ENCODE measurements around the gene LTBP3. TPM values are rescaled to one million over a fixed set of nuclear protein-coding genes. Genes with fewer than 3 reads are reported as not detected.

LTBP3 gene
- total and polyA plus RNA-seq, 2 of the 13 experiments (the other 11 are each of a cell fraction or from before 2014, with no cell fraction given) = 12.2 to 68.1 TPM

GRCh38 chr11:65497141-65498041 is 60.8 kb downstream of the LTBP3 start (continued):
- TF ChIP-seq, protein P1, sequence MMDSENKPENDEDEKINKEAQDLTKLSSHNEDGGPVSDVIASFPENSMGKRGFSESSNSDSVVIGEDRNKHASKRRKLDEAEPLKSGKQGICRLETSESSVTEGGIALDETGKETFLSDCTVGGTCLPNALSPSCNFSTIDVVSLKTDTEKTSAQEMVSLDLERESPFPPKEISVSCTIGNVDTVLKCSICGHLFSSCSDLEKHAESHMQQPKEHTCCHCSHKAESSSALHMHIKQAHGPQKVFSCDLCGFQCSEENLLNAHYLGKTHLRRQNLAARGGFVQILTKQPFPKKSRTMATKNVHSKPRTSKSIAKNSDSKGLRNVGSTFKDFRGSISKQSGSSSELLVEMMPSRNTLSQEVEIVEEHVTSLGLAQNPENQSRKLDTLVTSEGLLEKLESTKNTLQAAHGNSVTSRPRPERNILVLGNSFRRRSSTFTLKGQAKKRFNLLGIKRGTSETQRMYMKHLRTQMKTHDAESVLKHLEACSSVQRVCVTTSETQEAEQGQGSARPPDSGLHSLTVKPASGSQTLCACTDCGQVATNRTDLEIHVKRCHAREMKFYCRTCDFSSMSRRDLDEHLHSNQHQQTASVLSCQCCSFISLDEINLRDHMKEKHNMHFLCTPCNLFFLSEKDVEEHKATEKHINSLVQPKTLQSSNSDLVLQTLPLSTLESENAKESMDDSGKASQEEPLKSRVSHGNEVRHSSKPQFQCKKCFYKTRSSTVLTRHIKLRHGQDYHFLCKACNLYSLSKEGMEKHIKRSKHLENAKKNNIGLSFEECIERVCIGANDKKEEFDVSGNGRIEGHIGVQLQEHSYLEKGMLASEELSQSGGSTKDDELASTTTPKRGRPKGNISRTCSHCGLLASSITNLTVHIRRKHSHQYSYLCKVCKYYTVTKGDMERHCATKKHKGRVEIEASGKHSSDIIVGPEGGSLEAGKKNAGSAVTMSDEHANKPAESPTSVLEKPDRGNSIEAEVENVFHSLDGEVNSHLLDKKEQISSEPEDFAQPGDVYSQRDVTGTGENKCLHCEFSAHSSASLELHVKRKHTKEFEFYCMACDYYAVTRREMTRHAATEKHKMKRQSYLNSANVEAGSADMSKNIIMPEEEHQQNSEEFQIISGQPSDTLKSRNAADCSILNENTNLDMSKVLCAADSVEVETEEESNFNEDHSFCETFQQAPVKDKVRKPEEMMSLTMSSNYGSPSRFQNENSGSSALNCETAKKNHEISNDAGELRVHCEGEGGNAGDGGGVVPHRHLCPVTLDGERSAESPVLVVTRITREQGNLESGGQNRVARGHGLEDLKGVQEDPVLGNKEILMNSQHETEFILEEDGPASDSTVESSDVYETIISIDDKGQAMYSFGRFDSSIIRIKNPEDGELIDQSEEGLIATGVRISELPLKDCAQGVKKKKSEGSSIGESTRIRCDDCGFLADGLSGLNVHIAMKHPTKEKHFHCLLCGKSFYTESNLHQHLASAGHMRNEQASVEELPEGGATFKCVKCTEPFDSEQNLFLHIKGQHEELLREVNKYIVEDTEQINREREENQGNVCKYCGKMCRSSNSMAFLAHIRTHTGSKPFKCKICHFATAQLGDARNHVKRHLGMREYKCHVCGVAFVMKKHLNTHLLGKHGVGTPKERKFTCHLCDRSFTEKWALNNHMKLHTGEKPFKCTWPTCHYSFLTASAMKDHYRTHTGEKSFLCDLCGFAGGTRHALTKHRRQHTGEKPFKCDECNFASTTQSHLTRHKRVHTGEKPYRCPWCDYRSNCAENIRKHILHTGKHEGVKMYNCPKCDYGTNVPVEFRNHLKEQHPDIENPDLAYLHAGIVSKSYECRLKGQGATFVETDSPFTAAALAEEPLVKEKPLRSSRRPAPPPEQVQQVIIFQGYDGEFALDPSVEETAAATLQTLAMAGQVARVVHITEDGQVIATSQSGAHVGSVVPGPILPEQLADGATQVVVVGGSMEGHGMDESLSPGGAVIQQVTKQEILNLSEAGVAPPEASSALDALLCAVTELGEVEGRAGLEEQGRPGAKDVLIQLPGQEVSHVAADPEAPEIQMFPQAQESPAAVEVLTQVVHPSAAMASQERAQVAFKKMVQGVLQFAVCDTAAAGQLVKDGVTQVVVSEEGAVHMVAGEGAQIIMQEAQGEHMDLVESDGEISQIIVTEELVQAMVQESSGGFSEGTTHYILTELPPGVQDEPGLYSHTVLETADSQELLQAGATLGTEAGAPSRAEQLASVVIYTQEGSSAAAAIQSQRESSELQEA (CRISPR knock-in tag; IDR thresholded peaks at IDR 0.05; ENCODE audit: not compliant biosample characterization) = peak; percentile 69
- TF ChIP-seq ZNF382 (CRISPR knock-in tag; IDR thresholded peaks at IDR 0.05; ENCODE audit: borderline replicate concordance) = no peak
- no peak; the same call in 1 of the 2 replicates for TF ChIP-seq GATAD2A (CRISPR knock-in tag; IDR thresholded peaks at IDR 0.05)
- TF ChIP-seq REL (CRISPR knock-in tag; conservative IDR thresholded peaks at IDR 0.05) = no peak
- TF ChIP-seq NFE2L2 (IDR thresholded peaks at IDR 0.05; ENCODE audit: low read length) = no peak
- no peak for TF ChIP-seq CBX2 (IDR thresholded peaks at IDR 0.05; ENCODE audit: low read depth, low read length)
- no peak for TF ChIP-seq CBX2 (CRISPR knock-in tag; IDR thresholded peaks at IDR 0.05; ENCODE audit: low read depth)
- peak; percentile 95 for TF ChIP-seq ZNF431 (CRISPR knock-in tag; IDR thresholded peaks at IDR 0.05; ENCODE audit: borderline replicate concordance, low read depth)
- no peak for TF ChIP-seq GLI4 (CRISPR knock-in tag; IDR thresholded peaks at IDR 0.05; ENCODE audit: borderline replicate concordance)
- peak; percentile 96; the same call in 1 of the 2 replicates for TF ChIP-seq MAZ (IDR thresholded peaks at IDR 0.05; ENCODE audit: borderline replicate concordance, low read depth, low read length)
- peak; percentile 84 for TF ChIP-seq MAZ (CRISPR knock-in tag; IDR thresholded peaks at IDR 0.05; ENCODE audit: low read depth)
- TF ChIP-seq RFX3 (CRISPR knock-in tag; IDR thresholded peaks at IDR 0.05) = no peak
- no peak for TF ChIP-seq ZNF296 (CRISPR knock-in tag; conservative IDR thresholded peaks at IDR 0.05)
- TF ChIP-seq, protein P2, sequence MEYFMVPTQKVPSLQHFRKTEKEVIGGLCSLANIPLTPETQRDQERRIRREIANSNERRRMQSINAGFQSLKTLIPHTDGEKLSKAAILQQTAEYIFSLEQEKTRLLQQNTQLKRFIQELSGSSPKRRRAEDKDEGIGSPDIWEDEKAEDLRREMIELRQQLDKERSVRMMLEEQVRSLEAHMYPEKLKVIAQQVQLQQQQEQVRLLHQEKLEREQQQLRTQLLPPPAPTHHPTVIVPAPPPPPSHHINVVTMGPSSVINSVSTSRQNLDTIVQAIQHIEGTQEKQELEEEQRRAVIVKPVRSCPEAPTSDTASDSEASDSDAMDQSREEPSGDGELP (IDR thresholded peaks at IDR 0.05; ENCODE audit: borderline replicate concordance, low read depth) = peak; percentile 87; the same call in 1 of the 2 replicates
- TF ChIP-seq, protein P3, sequence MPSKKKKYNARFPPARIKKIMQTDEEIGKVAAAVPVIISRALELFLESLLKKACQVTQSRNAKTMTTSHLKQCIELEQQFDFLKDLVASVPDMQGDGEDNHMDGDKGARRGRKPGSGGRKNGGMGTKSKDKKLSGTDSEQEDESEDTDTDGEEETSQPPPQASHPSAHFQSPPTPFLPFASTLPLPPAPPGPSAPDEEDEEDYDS (CRISPR knock-in tag; IDR thresholded peaks at IDR 0.05) = peak; percentile 89
- TF ChIP-seq ETV5 (CRISPR knock-in tag; IDR thresholded peaks at IDR 0.05; ENCODE audit: borderline replicate concordance) = peak; percentile 75
- TF ChIP-seq TOE1 (CRISPR knock-in tag; IDR thresholded peaks at IDR 0.05) = no peak
- no peak for TF ChIP-seq ZNF234 (CRISPR knock-in tag; conservative IDR thresholded peaks at IDR 0.05)
- TF ChIP-seq ZNF83 (CRISPR knock-in tag; IDR thresholded peaks at IDR 0.05; ENCODE audit: borderline replicate concordance) = no peak
- peak; percentile 75; the same call in 1 of the 2 replicates for TF ChIP-seq ZNF670 (CRISPR knock-in tag; IDR thresholded peaks at IDR 0.05; ENCODE audit: borderline replicate concordance)
- no peak for TF ChIP-seq MLLT10 (CRISPR knock-in tag; IDR thresholded peaks at IDR 0.05)
